Activated naive CD4-positive, alpha-beta T cell treated with anti-CD3 and anti-CD28 coated beads for 36 hours (primary cell): Measurements from ENCODE around the gene CASQ1. TPM values are rescaled to one million over a fixed set of nuclear protein-coding genes. Genes with fewer than 3 reads are reported as not detected.

ENCODE experiments used
- CTCF ChIA-PET: fragments of 350-600 bp; sonication (Branson Sonifier 250); formaldehyde crosslinking; loops from one replicate; lab custom pipeline; 2021; ENCODE audit warnings: antibody characterized with exemption; lab: Charles Lee
- DNase-seq: peaks from one replicate; pipeline ENCODE4 v3.0.0-alpha.2; 2020
- H3K27ac Mint-ChIP-seq: one replicate; pipeline ENCODE4 v1.8.0; 2021; ENCODE audit warnings: mild to moderate bottlenecking, mixed read lengths
- H3K27me3 Mint-ChIP-seq: one replicate; pipeline ENCODE4 v1.8.0; 2021; ENCODE audit warnings: low read depth, mixed read lengths
- H3K36me3 Mint-ChIP-seq: one replicate; pipeline ENCODE4 v1.8.0; 2021; ENCODE audit warnings: low read depth, mixed read lengths
- H3K4me1 Mint-ChIP-seq: one replicate; pipeline ENCODE4 v1.8.0; 2021; ENCODE audit warnings: low read depth, mixed read lengths
- H3K4me3 Mint-ChIP-seq: one replicate; pipeline ENCODE4 v1.8.0; 2021; ENCODE audit warnings: mild to moderate bottlenecking, moderate library complexity, mixed read lengths
- H3K9me3 Mint-ChIP-seq: one replicate; pipeline ENCODE4 v1.8.0; 2021; ENCODE audit warnings: mixed read lengths
- intact Hi-C: fragments of 100-400 bp; cut with micrococcal nuclease; formaldehyde crosslinking; loops from one replicate; pipeline ENCODE4 v1.15.1; 2023
- total RNA-seq, 2 experiments: library from RNA; stranded (reverse); gene quantifications; one replicate each; pipeline ENCODE4 v1.2.3, GENCODE V29; 2021

The CASQ1 gene
- total RNA-seq, 2 experiments from 2014 or later, result not detected

GRCh38 chr1:160158534-160158933 lies 31.8 kb upstream of the CASQ1 start:
- Mint-ChIP-seq H3K9me3 (no peaks in the 10 kb centered on the region), H3K4me1 (no peaks in the 10 kb centered on the region), H3K27ac (no peak overlapping the region), H3K36me3 (no peaks in the 10 kb centered on the region), H3K4me3 (no peak overlapping the region), H3K27me3 (no peaks in the 10 kb centered on the region)
- CTCF ChIA-PET, result interaction anchor here (0.8 to 1.7 kb wide), 5 partner anchors 33 to 133 kb away, joined by 3 to 5 read pairs (median 3); no protein-coding TSS in a partner anchor
- intact Hi-C loops, result no loop called here
- no peak for DNase-seq

GRCh38 chr1:160159846-160160245 lies 30.5 kb upstream of the CASQ1 start:
- no peak for DNase-seq
- Mint-ChIP-seq H3K9me3 (no peaks in the 10 kb centered on the region), H3K27ac (no peak overlapping the region), H3K4me3 (no peak overlapping the region), H3K36me3 (no peaks in the 10 kb centered on the region), H3K4me1 (no peaks in the 10 kb centered on the region), H3K27me3 (no peaks in the 10 kb centered on the region)
- intact Hi-C loops, result no loop called here
- CTCF ChIA-PET, result interaction anchor here (1.2 to 1.7 kb wide), 4 partner anchors 31 to 132 kb away, joined by 3 to 5 read pairs (median 4); no protein-coding TSS in a partner anchor

GRCh38 chr1:160161965-160162705 lies 28.2 kb upstream of the CASQ1 start:
- H3K27ac Mint-ChIP-seq, result no peak overlapping the region
- no peaks in the 10 kb centered on the region for H3K36me3 Mint-ChIP-seq
- peaks cover 3% of the 10 kb centered on the region for H3K4me1 Mint-ChIP-seq
- H3K4me3 Mint-ChIP-seq, result no peak overlapping the region
- DNase-seq, result peak; percentile 9
- H3K9me3 Mint-ChIP-seq, result no peaks in the 10 kb centered on the region
- H3K27me3 Mint-ChIP-seq, result no peaks in the 10 kb centered on the region
- CTCF ChIA-PET, result interaction anchor here (0.5 to 1.6 kb wide), 6 partner anchors 31 to 214 kb away, joined by 3 to 5 read pairs (median 3); no protein-coding TSS in a partner anchor
- intact Hi-C loops, result no loop called here

GRCh38 chr1:160162931-160163330 lies 27.4 kb upstream of the CASQ1 start:
- H3K9me3 Mint-ChIP-seq, result no peaks in the 10 kb centered on the region
- CTCF ChIA-PET, result interaction anchor here (0.6 to 1.3 kb wide), 5 partner anchors 30 to 213 kb away, joined by 3 to 5 read pairs (median 3); no protein-coding TSS in a partner anchor
- no peak overlapping the region for H3K4me3 Mint-ChIP-seq
- no peaks in the 10 kb centered on the region for H3K27me3 Mint-ChIP-seq
- intact Hi-C loops, result no loop called here
- H3K4me1 Mint-ChIP-seq, result peaks cover 9% of the 10 kb centered on the region
- no peak for DNase-seq
- no peaks in the 10 kb centered on the region for H3K36me3 Mint-ChIP-seq
- H3K27ac Mint-ChIP-seq, result no peak overlapping the region

- Mint-ChIP-seq H3K4me1 (peaks cover 11% of the 10 kb centered on the region), H3K36me3 (no peaks in the 10 kb centered on the region), H3K9me3 (no peaks in the 10 kb centered on the region), H3K27me3 (no peaks in the 10 kb centered on the region), H3K27ac (no peak overlapping the region), H3K4me3 (no peak overlapping the region)
- no peak for DNase-seq
- CTCF ChIA-PET, result interaction anchor here (0.7 to 1.2 kb wide), 2 partner anchors 11 to 62 kb away, joined by 3 read pairs; no protein-coding TSS in a partner anchor
- intact Hi-C loops, result no loop called here
These were observed 26.8 kb upstream of the CASQ1 start for GRCh38 chr1:160163615-160164014.

GRCh38 chr1:160164121-160164520 lies 26.3 kb upstream of the CASQ1 start:
- intact Hi-C loops, result no loop called here
- DNase-seq, result no peak
- Mint-ChIP-seq H3K36me3 (no peaks in the 10 kb centered on the region), H3K27ac (no peak overlapping the region), H3K27me3 (no peaks in the 10 kb centered on the region), H3K9me3 (no peaks in the 10 kb centered on the region), H3K4me3 (no peak overlapping the region), H3K4me1 (peaks cover 11% of the 10 kb centered on the region)
- CTCF ChIA-PET, result interaction anchor here (0.7 to 1.2 kb wide), 2 partner anchors 11 to 63 kb away, joined by 3 read pairs; no protein-coding TSS in a partner anchor

GRCh38 chr1:160166166-160166868 lies 24.1 kb upstream of the CASQ1 start:
- Mint-ChIP-seq H3K27ac (no peak overlapping the region), H3K4me1 (peaks cover 20% of the 10 kb centered on the region), H3K4me3 (no peak overlapping the region), H3K9me3 (no peaks in the 10 kb centered on the region), H3K27me3 (peaks cover 2% of the 10 kb centered on the region), H3K36me3 (no peaks in the 10 kb centered on the region)
- intact Hi-C loops, result no loop called here
- CTCF ChIA-PET, result interaction anchor here (0.7 to 0.8 kb wide), 2 partner anchors 55 to 80 kb away, joined by 4 to 6 read pairs; no protein-coding TSS in a partner anchor
- no peak for DNase-seq

- Mint-ChIP-seq H3K27me3 (peaks cover 2% of the 10 kb centered on the region), H3K27ac (no peak overlapping the region), H3K9me3 (no peaks in the 10 kb centered on the region), H3K4me1 (peaks cover 20% of the 10 kb centered on the region), H3K36me3 (no peaks in the 10 kb centered on the region), H3K4me3 (no peak overlapping the region)
- no peak for DNase-seq
- intact Hi-C loops, result no loop called here
- CTCF ChIA-PET, result interaction anchor here (1.1 kb wide), 1 partner anchor 88 kb away, joined by 3 read pairs; no protein-coding TSS in a partner anchor
These were observed 23.3 kb upstream of the CASQ1 start for GRCh38 chr1:160167056-160167455.

- Mint-ChIP-seq H3K4me1 (peaks cover 20% of the 10 kb centered on the region), H3K36me3 (no peaks in the 10 kb centered on the region), H3K9me3 (no peaks in the 10 kb centered on the region), H3K27me3 (peaks cover 2% of the 10 kb centered on the region), H3K4me3 (no peak overlapping the region), H3K27ac (no peak overlapping the region)
- DNase-seq, result peak; percentile 55
- intact Hi-C loops, result no loop called here
- CTCF ChIA-PET, result interaction anchor here (1.1 kb wide), 2 partner anchors 89 to 124 kb away, joined by 3 read pairs; no protein-coding TSS in a partner anchor
These were observed 22.8 kb upstream of the CASQ1 start for GRCh38 chr1:160167580-160167979.

GRCh38 chr1:160168016-160168415 lies 22.4 kb upstream of the CASQ1 start:
- peaks cover 2% of the 10 kb centered on the region for H3K27me3 Mint-ChIP-seq
- intact Hi-C loops, result no loop called here
- H3K9me3 Mint-ChIP-seq, result no peaks in the 10 kb centered on the region
- H3K27ac Mint-ChIP-seq, result no peak overlapping the region
- CTCF ChIA-PET, result interaction anchor here (1.1 to 1.5 kb wide), 3 partner anchors 11 to 123 kb away, joined by 3 to 4 read pairs (median 3); no protein-coding TSS in a partner anchor
- H3K4me3 Mint-ChIP-seq, result no peak overlapping the region
- no peak for DNase-seq
- H3K4me1 Mint-ChIP-seq, result peaks cover 20% of the 10 kb centered on the region
- no peaks in the 10 kb centered on the region for H3K36me3 Mint-ChIP-seq

GRCh38 chr1:160168609-160169369 lies 21.6 kb upstream of the CASQ1 start:
- no peak for DNase-seq
- CTCF ChIA-PET, result interaction anchor here (0.7 to 1.5 kb wide), 4 partner anchors 12 to 208 kb away, joined by 3 to 4 read pairs (median 3); no protein-coding TSS in a partner anchor
- Mint-ChIP-seq H3K27me3 (peaks cover 2% of the 10 kb centered on the region), H3K9me3 (no peaks in the 10 kb centered on the region), H3K4me3 (no peak overlapping the region), H3K36me3 (no peaks in the 10 kb centered on the region), H3K27ac (no peak overlapping the region), H3K4me1 (peaks cover 20% of the 10 kb centered on the region)
- intact Hi-C loops, result loop anchor here (1.0 kb wide), 1 partner anchor 67 kb away; no protein-coding TSS in a partner anchor
